Measurements from ENCODE around the gene DPP8. TPM values are rescaled to one million over a fixed set of nuclear protein-coding genes. Genes with fewer than 3 reads are reported as not detected.
A peak's percentile ranks its signal among the peaks of the same experiment; 100 is the strongest.

Gene DPP8
- total RNA-seq, 6 donors from 2014 or later, result 24.3 to 32.4 (median 30.1) TPM

GRCh38 chr15:65410036-65410435 lies 107.5 kb downstream of the DPP8 start:
- H3K27me3 ChIP-seq, result no peaks in the 10 kb centered on the region
- ATAC-seq (ENCODE audit: low FRiP score in 2 of 2) (no peak), DNase-seq (no peak)
- TF ChIP-seq CTCF (IDR thresholded peaks at IDR 0.05) (no peak), EP300 (IDR thresholded peaks at IDR 0.05) (no peak), POLR2A (IDR thresholded peaks at IDR 0.05) (no peak), POLR2AphosphoS5 (IDR thresholded peaks at IDR 0.05) (no peak)
- H3K4me3 ChIP-seq, result no peak overlapping the region
- H3K4me1 ChIP-seq, result peaks cover 0 to 7% (median 3%) of the 10 kb centered on the region in 4 donors
- H3K27ac ChIP-seq, result no peak overlapping the region
- H3K9me3 ChIP-seq, result no peaks in the 10 kb centered on the region
- WGBS, 2 donors, result 71 to 79% methylated on average over 8 to 11 of the region's 11 CpGs
- H3K36me3 ChIP-seq, result no peaks in the 10 kb centered on the region

- H3K9me3 ChIP-seq, result no peaks in the 10 kb centered on the region
- DNase-seq (no peak), ATAC-seq (ENCODE audit: low FRiP score in 2 of 2) (peak in 1 of 2 donors; percentile 38)
- H3K36me3 ChIP-seq, result no peaks in the 10 kb centered on the region
- H3K4me1 ChIP-seq, result peaks cover 0 to 7% (median 2%) of the 10 kb centered on the region in 4 donors
- H3K27ac ChIP-seq, result no peak overlapping the region
- H3K27me3 ChIP-seq, result no peaks in the 10 kb centered on the region
- no peak overlapping the region for H3K4me3 ChIP-seq
- no peak for TF ChIP-seq POLR2A (IDR thresholded peaks at IDR 0.05)
- no peak for TF ChIP-seq POLR2AphosphoS5 (IDR thresholded peaks at IDR 0.05)
- WGBS, 2 donors, result 58 to 89% methylated on average over 7 of the region's 7 CpGs
These were observed 108.4 kb downstream of the DPP8 start for GRCh38 chr15:65409036-65409631.

- 33 to 34% methylated on average over 7 of the region's 7 CpGs for WGBS, 2 donors
- H3K27ac ChIP-seq, result no peak overlapping the region
- ATAC-seq (ENCODE audit: low FRiP score in 2 of 2), result no peak
These were observed 109.0 kb downstream of the DPP8 start for GRCh38 chr15:65408324-65409035.

GRCh38 chr15:65406424-65407000 lies 111.0 kb downstream of the DPP8 start:
- 72 to 87% methylated on average over 10 of the region's 10 CpGs for WGBS, 2 donors
- Histone ChIP-seq H3K36me3 (no peaks in the 10 kb centered on the region), H3K9me3 (no peaks in the 10 kb centered on the region), H3K27ac (no peak overlapping the region), H3K4me3 (no peak overlapping the region), H3K27me3 (no peaks in the 10 kb centered on the region), H3K4me1 (peaks cover 2 to 12% (median 7%) of the 10 kb centered on the region in 4 donors)
- no peak for ATAC-seq (ENCODE audit: low FRiP score in 2 of 2)
- no peak for DNase-seq
- TF ChIP-seq POLR2A (IDR thresholded peaks at IDR 0.05), result no peak
- no peak for TF ChIP-seq EP300 (IDR thresholded peaks at IDR 0.05)
- TF ChIP-seq POLR2AphosphoS5 (IDR thresholded peaks at IDR 0.05), result no peak
- no peak for TF ChIP-seq CTCF (IDR thresholded peaks at IDR 0.05)

More at GRCh38 chr15:65408324-65409035, 109.0 kb downstream of the DPP8 start:
- H3K27me3 ChIP-seq, result no peaks in the 10 kb centered on the region
- no peak for DNase-seq
- H3K36me3 ChIP-seq, result no peaks in the 10 kb centered on the region
- no peak for TF ChIP-seq POLR2A (IDR thresholded peaks at IDR 0.05)
- TF ChIP-seq POLR2AphosphoS5 (IDR thresholded peaks at IDR 0.05), result no peak
- no peak for TF ChIP-seq EP300 (IDR thresholded peaks at IDR 0.05)
- TF ChIP-seq CTCF (IDR thresholded peaks at IDR 0.05), result no peak
- H3K9me3 ChIP-seq, result no peaks in the 10 kb centered on the region
- H3K4me3 ChIP-seq, result no peak overlapping the region
- H3K4me1 ChIP-seq, result peaks cover 0 to 7% (median 2%) of the 10 kb centered on the region in 4 donors

- H3K27me3 ChIP-seq, result no peaks in the 10 kb centered on the region
- H3K27ac ChIP-seq, result no peak overlapping the region
- no peaks in the 10 kb centered on the region for H3K9me3 ChIP-seq
- H3K36me3 ChIP-seq, result no peaks in the 10 kb centered on the region
- 83 to 89% methylated on average over 7 of the region's 7 CpGs for WGBS, 2 donors
- no peak overlapping the region for H3K4me3 ChIP-seq
- peaks cover 8 to 18% (median 13%) of the 10 kb centered on the region in 4 donors for H3K4me1 ChIP-seq
- ATAC-seq (ENCODE audit: low FRiP score in 2 of 2), result no peak
- TF ChIP-seq CTCF (IDR thresholded peaks at IDR 0.05), result no peak
- no peak for TF ChIP-seq POLR2A (IDR thresholded peaks at IDR 0.05)
- no peak for TF ChIP-seq POLR2AphosphoS5 (IDR thresholded peaks at IDR 0.05)
- no peak for TF ChIP-seq EP300 (IDR thresholded peaks at IDR 0.05)
- no peak for DNase-seq
These were observed 111.6 kb downstream of the DPP8 start for GRCh38 chr15:65405791-65406423.

All from upper lobe of left lung (tissue), 6 donors.